ENCODE data around the gene TNFAIP8L3.
"Not testable (repeated sequence)": the region's sequence is repeated elsewhere in the genome, so short reads cannot be mapped to it uniquely, and the experiment has no call there.

TNFAIP8L3 gene

GRCh38 chr15:51060030-51060673, 34.6 kb downstream of the TNFAIP8L3 start:
- DNase-seq (ENCODE audit: low read depth): no peak

- DNase-seq (ENCODE audit: low read depth): no peak
Measured at GRCh38 chr15:51054535-51054934, 40.2 kb downstream of the TNFAIP8L3 start.

DNA sequence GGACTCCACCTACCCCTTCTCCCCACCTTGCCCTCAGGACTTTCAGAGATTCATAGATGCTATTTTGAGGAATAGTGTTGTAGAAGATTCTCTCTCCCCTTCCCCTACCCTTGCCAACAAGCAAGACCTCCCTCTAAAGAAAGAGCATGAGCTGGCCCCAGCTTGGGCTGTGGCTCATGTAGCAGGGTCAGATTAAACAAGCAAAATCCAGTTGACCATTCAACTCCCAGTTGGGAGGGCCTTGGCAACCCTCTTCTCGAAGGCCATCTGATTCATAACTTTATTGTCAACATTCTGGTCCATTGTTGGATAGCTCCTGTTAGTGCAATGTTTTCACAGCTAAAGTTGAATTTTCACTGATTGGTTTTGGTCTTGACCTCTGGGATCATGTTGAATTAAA, 41.1 kb downstream of the TNFAIP8L3 start:
- DNase-seq (ENCODE audit: low read depth): no peak

- DNase-seq (ENCODE audit: low read depth): no peak
Measured at GRCh38 chr15:51051776-51052175, 42.9 kb downstream of the TNFAIP8L3 start.

DNA sequence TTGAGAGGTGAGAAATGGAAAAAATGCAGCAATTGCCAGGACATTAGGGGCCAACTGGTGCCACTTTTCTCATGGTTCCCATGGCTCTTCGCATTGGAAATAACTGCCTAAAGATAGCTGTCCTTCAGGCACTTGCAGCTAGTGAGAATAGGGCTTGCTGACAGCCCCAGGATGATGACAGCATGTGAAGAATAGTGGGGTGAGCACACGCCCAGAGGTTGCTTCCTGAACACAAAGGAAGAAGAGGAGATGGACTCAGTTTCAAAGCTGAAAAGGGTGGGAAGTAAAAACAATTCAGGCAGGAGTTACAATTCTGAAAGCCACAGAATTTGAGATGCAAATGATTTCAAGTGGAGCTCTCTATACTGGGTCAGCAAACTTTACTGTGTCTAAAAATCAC, 45.6 kb downstream of the TNFAIP8L3 start:
- DNase-seq (ENCODE audit: low read depth): no peak

- no peak for DNase-seq (ENCODE audit: low read depth)
Measured at GRCh38 chr15:51048308-51048707, 46.4 kb downstream of the TNFAIP8L3 start.

DNA sequence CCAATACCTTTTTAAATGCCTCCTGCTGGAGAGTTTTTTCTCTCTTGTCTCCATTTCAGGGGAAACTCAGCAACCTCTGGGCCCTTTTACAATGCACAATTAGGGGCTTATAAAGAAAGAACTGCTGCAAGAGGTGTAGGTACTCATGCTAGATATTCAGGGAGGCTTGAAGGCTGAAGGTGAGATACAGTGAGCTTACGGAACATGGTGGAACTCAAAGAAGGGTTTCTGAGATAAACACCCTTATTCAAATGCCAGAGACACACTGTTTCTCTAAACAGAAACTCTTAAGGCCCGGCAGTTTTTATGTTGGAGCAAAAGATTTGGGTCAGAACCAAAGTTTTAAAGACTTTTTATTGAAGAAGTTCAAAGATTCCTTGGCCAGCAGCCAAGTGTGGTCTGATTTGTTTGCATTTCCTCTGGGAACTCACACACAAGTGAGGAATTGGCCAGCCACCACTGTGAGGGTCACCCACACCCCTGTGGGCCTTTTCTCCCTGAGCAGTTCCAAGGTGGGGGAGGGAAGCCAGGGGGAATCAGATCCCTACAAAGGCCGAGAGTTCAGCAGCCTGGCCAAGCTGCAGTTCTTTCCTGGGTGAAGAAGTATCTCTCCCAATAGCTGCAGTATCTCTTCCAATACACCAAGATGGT, 47.8 kb downstream of the TNFAIP8L3 start:
- DNase-seq (ENCODE audit: low read depth): no peak

DNA sequence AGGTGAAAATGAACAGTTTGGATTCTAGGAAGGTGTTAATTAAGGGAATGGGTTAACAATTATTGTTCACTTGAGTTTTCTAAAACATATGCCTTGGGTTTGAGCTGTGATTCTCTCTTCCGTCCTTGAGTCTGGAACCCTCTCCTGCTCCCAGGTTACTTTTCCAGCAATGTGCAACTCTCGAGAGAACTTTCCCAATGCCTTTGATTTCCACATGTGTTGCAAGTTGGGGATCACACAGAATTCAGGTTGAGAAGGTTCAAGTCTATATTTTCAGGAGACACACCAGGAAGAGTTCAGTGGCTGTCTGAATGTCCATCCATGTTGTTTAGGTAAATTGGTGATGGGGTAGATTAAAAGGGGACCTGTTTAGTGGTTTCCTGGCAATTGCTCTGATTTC, 48.7 kb downstream of the TNFAIP8L3 start:
- DNase-seq (ENCODE audit: low read depth): no peak

DNA sequence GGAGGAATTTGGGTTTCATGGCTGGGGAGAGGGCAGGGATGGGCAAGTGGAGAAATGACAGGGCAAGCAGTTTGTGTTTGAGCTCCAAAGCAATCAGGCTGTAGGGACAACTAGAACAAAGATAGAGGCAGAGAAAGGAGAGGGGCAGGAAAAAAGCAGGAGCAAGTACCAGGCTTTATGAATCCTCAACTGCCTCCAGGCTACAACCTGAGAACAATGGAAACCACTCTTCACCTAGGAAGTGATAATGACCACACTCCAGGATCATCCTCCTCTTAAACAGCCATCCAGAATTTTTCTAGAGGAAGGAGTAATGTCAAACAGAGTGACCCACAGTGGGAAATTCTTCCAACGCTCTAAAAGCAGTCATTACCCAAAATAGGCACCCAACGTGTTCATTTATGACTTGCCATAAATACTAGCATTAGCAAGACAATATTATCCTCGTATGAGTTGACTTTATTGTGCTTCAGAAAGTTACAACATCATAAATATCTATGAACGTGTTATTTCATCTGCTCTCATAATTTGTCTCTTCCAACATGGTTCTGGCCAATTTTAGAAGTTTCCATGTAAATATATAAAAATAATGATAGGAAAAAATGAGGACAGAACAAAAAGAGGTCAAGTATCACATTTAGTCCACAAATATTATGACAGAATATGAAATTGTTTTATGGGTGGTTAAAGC, 50.5 kb downstream of the TNFAIP8L3 start:
- no peak for DNase-seq (ENCODE audit: low read depth)

DNA sequence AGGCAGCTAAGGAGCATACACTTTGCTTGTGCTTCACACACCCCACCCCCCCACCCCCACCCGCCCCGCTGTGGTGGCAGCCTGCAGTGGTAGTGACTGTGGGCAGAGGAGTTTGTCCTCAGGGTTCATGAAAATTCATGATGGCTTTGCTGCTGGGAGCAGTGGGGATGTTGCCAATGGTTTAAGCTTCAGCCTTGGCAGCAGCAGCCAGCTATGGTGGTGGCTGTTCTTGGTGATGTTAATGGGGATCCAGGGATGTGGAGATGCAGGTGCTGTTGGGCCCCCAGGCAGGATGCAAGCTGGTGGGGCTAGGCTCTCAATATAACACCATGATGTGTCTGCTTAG, 55.8 kb downstream of the TNFAIP8L3 start:
- no peak for DNase-seq (ENCODE audit: low read depth)

- DNase-seq (ENCODE audit: low read depth): no peak
Measured at GRCh38 chr15:51038162-51038973, 56.3 kb downstream of the TNFAIP8L3 start.

DNA sequence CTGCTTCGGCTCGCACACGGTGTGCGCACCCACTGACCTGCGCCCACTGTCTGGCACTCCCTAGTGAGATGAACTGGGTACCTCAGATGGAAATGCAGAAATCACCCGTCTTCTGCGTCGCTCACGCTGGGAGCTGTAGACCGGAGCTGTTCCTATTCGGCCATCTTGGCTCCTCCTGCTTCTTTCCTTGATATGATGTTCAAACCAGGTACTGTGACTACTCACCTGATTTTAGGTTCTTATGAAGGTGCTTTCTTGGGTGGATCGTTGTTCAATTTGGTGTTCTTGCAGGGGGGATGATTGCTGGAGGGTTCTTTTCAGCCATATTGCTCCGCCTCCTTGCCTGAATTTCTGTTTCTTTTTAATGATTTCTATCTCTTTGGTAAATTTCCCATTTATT, 57.2 kb downstream of the TNFAIP8L3 start:
- not testable (repeated sequence) for DNase-seq (ENCODE audit: low read depth)

GRCh38 chr15:51030649-51031316, 63.9 kb downstream of the TNFAIP8L3 start:
- DNase-seq (ENCODE audit: low read depth): no peak

- DNase-seq (ENCODE audit: low read depth): no peak
Measured at GRCh38 chr15:51025454-51025846, 69.3 kb downstream of the TNFAIP8L3 start.

GRCh38 chr15:51024735-51025453, 69.8 kb downstream of the TNFAIP8L3 start:
- DNase-seq (ENCODE audit: low read depth): peak; percentile 17

DNA sequence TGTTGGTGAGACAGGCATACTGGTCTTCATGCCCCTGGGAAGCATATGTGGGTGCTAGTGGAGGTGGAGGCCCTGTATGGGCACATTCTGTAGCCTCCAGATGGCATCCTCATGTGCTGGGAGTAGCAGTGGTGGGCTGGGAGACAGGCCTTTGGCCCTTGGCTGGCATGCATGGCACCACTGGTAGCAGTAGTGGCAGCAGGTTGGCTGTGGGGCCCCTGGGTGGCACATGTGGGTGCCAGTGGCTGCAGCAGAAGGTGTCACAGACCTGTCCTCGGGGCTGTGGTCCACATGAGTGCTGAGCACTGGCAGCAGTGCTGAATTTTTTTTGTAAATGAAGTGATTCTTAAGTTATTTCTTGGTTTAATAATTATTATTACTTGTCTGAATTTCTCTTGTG, 71.2 kb downstream of the TNFAIP8L3 start:
- DNase-seq (ENCODE audit: low read depth): no peak

DNA sequence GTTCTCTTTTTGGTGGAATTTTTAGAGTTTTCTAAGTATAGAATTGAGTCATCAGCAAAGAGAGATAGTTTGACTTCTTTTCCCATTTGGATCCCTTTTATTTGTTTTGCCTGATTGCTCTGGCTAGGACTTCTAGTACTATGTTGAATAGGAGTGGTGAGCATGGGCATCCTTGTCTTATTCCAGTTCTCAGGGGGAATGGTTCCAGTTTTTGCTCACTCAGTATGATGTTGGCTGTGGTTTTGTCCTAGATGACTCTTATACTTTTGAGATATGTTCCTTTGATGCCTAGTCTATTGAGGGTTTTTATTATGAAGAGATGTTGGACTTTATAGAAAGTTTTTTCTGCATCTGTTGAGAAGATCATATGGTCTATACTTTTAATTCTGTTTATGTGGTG, 72.5 kb downstream of the TNFAIP8L3 start:
- DNase-seq (ENCODE audit: low read depth): no peak

DNA sequence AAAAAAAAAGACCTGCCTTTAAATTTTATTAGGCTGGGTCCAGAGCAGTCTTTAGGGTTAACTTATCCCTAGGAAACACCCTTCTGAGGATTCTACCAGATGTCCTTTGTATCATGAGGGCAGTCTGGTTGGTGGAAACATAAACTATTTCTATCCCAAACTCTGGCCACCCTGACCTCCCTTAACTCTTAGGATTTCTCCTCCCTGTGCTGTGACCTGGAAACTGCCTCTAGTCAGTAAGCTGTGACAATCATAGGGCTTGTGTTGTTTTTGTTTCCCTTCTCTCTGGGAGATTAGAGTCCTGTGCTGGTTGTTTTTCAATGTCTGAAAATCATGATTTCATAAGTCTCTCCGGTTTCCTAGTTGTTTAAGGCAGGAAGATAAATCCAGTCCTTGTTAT, 78.1 kb downstream of the TNFAIP8L3 start:
- DNase-seq (ENCODE audit: low read depth): no peak

DNA sequence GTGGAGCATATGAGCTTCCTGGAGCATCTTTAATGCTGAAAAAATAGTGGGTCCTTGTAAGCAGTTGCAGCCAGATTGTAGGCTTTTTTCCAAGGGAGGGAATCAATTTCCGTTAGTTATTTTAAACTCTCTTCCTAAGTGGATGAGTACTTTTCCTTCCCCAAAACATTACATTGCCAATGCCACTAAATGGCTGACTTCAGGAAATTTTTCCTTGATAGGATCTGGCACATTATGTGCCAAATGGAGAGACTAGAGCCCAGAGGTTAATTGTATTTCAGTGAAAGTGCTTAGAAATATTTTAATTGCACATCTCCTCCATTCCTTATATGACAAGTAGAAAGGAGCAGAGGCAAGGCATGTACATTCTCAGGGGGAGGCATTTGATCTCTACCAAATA, 83.5 kb downstream of the TNFAIP8L3 start:
- DNase-seq (ENCODE audit: low read depth): no peak

GRCh38 chr15:51007131-51007666, 87.5 kb downstream of the TNFAIP8L3 start:
- no peak for DNase-seq (ENCODE audit: low read depth)

All from fibroblast of the conjunctiva (primary cell).